ENCODE results near the gene SPACA6.

GRCh38 chr19:51742789-51743188 is 49.7 kb downstream of the SPACA6 start:
- TF ChIP-seq CTCF (IDR thresholded peaks at IDR 0.05), result no peak
- TF ChIP-seq POLR2A (IDR thresholded peaks at IDR 0.05), result no peak

All from heart left ventricle (tissue), 13 donors.